GM23248 (cell line): Measurements from ENCODE around the gene MISP3.

Experiments used
- EZH2 ChIP-seq: fragments of 200-600 bp; sonication (generic); IDR thresholded peaks from 2 replicates; pipeline ENCODE4 v1.6.1; 2018; ENCODE audit warnings: antibody characterized with exemption, mild to moderate bottlenecking; ENCODE audit not compliant: insufficient read depth, poor library complexity, severe bottlenecking
- EZH2phosphoT487 ChIP-seq: fragments of 200-600 bp; sonication (generic); IDR thresholded peaks from 2 replicates; pipeline ENCODE4 v1.6.1; 2018; ENCODE audit warnings: antibody characterized with exemption, moderate library complexity, mild to moderate bottlenecking, low read depth; ENCODE audit not compliant: insufficient read depth

GRCh38 chr19:14085309-14085995, 12.9 kb downstream of the MISP3 start, which contains the start of gene C19orf67:
- no peak for TF ChIP-seq EZH2phosphoT487
- no peak for TF ChIP-seq EZH2
